MM.1S (cell line): ENCODE data around the gene BPIFA3.

Source experiments
- DNase-seq: peaks from one replicate; pipeline ENCODE4 v3.0.0-alpha.2; 2015
- H2AFZ ChIP-seq: fragments of 300-600 bp; sonication (generic); 2 replicates; pipeline ENCODE4 v1.6.0; 2016; ENCODE audit warnings: antibody characterized with exemption, low read length
- H3F3A ChIP-seq: fragments of 300-600 bp; sonication (generic); 2 replicates; pipeline ENCODE4 v1.6.1; 2016; ENCODE audit warnings: mild to moderate bottlenecking, antibody characterized with exemption, low read length, moderate library complexity, mixed read lengths; ENCODE audit not compliant: insufficient read depth
- H3K27ac ChIP-seq: fragments of 300-600 bp; sonication (generic); 2 replicates; pipeline ENCODE4 v1.5.1; 2016; ENCODE audit warnings: mild to moderate bottlenecking, low read length
- H3K27me3 ChIP-seq: fragments of 300-600 bp; sonication (generic); replicated peaks from 2 replicates; pipeline ENCODE4 v1.6.0; 2016; ENCODE audit warnings: low read length; ENCODE audit not compliant: insufficient read depth
- H3K36me3 ChIP-seq: fragments of 300-600 bp; sonication (generic); replicated peaks from 2 replicates; pipeline ENCODE4 v1.6.1; 2016; ENCODE audit warnings: mild to moderate bottlenecking, low read length, mixed read lengths; ENCODE audit not compliant: insufficient read depth
- H3K4me1 ChIP-seq: fragments of 300-600 bp; sonication (generic); 2 replicates; pipeline ENCODE4 v1.6.1; 2016; ENCODE audit warnings: low read length, mixed read lengths
- H3K4me2 ChIP-seq: fragments of 300-600 bp; sonication (generic); 2 replicates; pipeline ENCODE4 v1.6.0; 2016; ENCODE audit warnings: low read depth, low read length
- H3K4me3 ChIP-seq: fragments of 300-600 bp; sonication (generic); 2 replicates; pipeline ENCODE4 v1.5.1; 2016; ENCODE audit warnings: low read length, mixed read lengths
- H3K79me2 ChIP-seq: fragments of 300-600 bp; sonication (generic); 2 replicates; pipeline ENCODE4 v1.6.1; 2016; ENCODE audit warnings: mixed run types, low read length, mixed read lengths
- H3K9ac ChIP-seq: fragments of 300-600 bp; sonication (generic); 2 replicates; pipeline ENCODE4 v1.6.1; 2016; ENCODE audit warnings: low read length, mixed read lengths
- H3K9me2 ChIP-seq: fragments of 300-600 bp; sonication (generic); replicated peaks from 2 replicates; pipeline ENCODE4 v1.6.1; 2016; ENCODE audit warnings: mild to moderate bottlenecking, low read length, mixed read lengths; ENCODE audit not compliant: insufficient read depth
- H3K9me3 ChIP-seq: fragments of 300-600 bp; sonication (generic); replicated peaks from 2 replicates; pipeline ENCODE4 v1.6.1; 2016; ENCODE audit warnings: mild to moderate bottlenecking, low read length, mixed read lengths; ENCODE audit not compliant: insufficient read depth
- H4K20me1 ChIP-seq: fragments of 300-600 bp; sonication (generic); 2 replicates; pipeline ENCODE4 v1.6.1; 2016; ENCODE audit warnings: mild to moderate bottlenecking, low read length, moderate library complexity, mixed read lengths; ENCODE audit not compliant: insufficient read depth
- EZH2 ChIP-seq: fragments of 300-600 bp; sonication (generic); optimal IDR thresholded peaks from 2 replicates; pipeline ENCODE3; 2017; ENCODE audit warnings: low read depth, mild to moderate bottlenecking, antibody characterized with exemption, low read length, mixed read lengths
- EZH2phosphoT487 ChIP-seq: fragments of 300-600 bp; sonication (generic); IDR thresholded peaks from 2 replicates; pipeline ENCODE4 v1.6.1; 2018; ENCODE audit warnings: antibody characterized with exemption, low read length
- TF ChIP-seq, protein P1 (sequence below): fragments of 300-600 bp; sonication (generic); IDR thresholded peaks from 2 replicates; pipeline ENCODE4 v1.5.1; 2016; ENCODE audit warnings: antibody characterized with exemption, low read length, mixed read lengths

The BPIFA3 gene

DNA sequence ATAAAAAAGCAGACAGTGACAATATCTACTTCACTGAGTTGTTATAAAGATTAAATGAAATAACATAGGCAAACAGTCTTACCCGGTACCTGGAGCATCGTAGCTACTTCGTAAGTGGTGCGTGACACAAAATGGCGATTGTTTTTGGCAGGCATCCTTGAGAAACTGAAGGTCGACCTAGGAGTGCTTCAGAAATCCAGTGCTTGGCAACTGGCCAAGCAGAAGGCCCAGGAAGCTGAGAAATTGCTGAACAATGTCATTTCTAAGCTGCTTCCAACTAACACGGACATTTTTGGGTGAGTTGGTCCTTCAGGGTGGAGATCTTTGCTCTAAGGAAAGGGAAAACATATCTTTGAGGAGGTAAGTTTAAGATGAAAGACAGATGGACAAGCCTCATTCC, 44.4 kb upstream of the BPIFA3 start:
- H3K9me3 ChIP-seq = no peaks in the 10 kb centered on the region
- H3K79me2 ChIP-seq = no peaks in the 10 kb centered on the region
- peaks cover 42% of the 10 kb centered on the region for H3K27me3 ChIP-seq

DNA sequence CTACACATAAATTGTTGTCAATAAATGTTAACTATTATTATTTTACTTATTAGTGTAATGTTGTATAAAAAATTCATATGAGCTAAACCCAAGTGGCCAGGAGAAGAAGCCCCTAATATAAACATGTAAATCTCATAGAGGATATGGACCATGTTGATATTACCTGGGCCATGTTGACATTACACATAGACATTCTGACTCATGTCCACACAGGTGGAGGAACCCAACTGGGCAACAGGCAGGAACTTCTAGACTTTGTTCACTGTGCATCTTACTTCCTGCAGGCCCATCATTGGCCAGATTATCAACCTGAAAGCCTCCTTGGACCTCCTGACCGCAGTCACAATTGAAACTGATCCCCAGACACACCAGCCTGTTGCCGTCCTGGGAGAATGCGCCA, 42.0 kb upstream of the BPIFA3 start:
- peaks cover 44% of the 10 kb centered on the region for H3K27me3 ChIP-seq
- H4K20me1 ChIP-seq = no peaks in the 10 kb centered on the region
- no peak overlapping the region for H3K9ac ChIP-seq
- H3K79me2 ChIP-seq = no peaks in the 10 kb centered on the region
- no peak overlapping the region for H3K4me3 ChIP-seq
- H3F3A ChIP-seq = no peaks in the 10 kb centered on the region
- no peaks in the 10 kb centered on the region for H3K9me3 ChIP-seq
- H3K27ac ChIP-seq = no peak overlapping the region
- DNase-seq = no peak
- no peaks in the 10 kb centered on the region for H3K36me3 ChIP-seq
- no peaks in the 10 kb centered on the region for H3K9me2 ChIP-seq
- no peak overlapping the region for H2AFZ ChIP-seq
- TF ChIP-seq EZH2phosphoT487 (no peak), EZH2 (no peak)
- TF ChIP-seq, protein P1, sequence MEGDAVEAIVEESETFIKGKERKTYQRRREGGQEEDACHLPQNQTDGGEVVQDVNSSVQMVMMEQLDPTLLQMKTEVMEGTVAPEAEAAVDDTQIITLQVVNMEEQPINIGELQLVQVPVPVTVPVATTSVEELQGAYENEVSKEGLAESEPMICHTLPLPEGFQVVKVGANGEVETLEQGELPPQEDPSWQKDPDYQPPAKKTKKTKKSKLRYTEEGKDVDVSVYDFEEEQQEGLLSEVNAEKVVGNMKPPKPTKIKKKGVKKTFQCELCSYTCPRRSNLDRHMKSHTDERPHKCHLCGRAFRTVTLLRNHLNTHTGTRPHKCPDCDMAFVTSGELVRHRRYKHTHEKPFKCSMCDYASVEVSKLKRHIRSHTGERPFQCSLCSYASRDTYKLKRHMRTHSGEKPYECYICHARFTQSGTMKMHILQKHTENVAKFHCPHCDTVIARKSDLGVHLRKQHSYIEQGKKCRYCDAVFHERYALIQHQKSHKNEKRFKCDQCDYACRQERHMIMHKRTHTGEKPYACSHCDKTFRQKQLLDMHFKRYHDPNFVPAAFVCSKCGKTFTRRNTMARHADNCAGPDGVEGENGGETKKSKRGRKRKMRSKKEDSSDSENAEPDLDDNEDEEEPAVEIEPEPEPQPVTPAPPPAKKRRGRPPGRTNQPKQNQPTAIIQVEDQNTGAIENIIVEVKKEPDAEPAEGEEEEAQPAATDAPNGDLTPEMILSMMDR = no peak
- H3K4me1 ChIP-seq = no peaks in the 10 kb centered on the region
- no peak overlapping the region for H3K4me2 ChIP-seq

More for the DNA sequence above, 44.4 kb upstream of the BPIFA3 start:
- no peaks in the 10 kb centered on the region for H3F3A ChIP-seq
- H3K4me3 ChIP-seq = no peak overlapping the region
- TF ChIP-seq EZH2phosphoT487 = no peak
- TF ChIP-seq EZH2 = no peak
- TF ChIP-seq, protein P1 = no peak
- DNase-seq = no peak
- H3K9me2 ChIP-seq = no peaks in the 10 kb centered on the region
- H3K4me1 ChIP-seq = no peaks in the 10 kb centered on the region
- H3K27ac ChIP-seq = no peak overlapping the region
- H4K20me1 ChIP-seq = no peaks in the 10 kb centered on the region
- no peak overlapping the region for H2AFZ ChIP-seq
- no peak overlapping the region for H3K4me2 ChIP-seq
- H3K36me3 ChIP-seq = no peaks in the 10 kb centered on the region
- no peak overlapping the region for H3K9ac ChIP-seq

- DNase-seq = no peak
- Histone ChIP-seq H3F3A (no peaks in the 10 kb centered on the region), H3K79me2 (no peaks in the 10 kb centered on the region), H3K9me3 (no peaks in the 10 kb centered on the region), H4K20me1 (no peaks in the 10 kb centered on the region), H3K4me2 (no peak overlapping the region), H3K9me2 (no peaks in the 10 kb centered on the region), H3K27ac (no peak overlapping the region), H3K27me3 (peaks cover 48% of the 10 kb centered on the region), H2AFZ (no peak overlapping the region), H3K36me3 (no peaks in the 10 kb centered on the region), H3K9ac (no peak overlapping the region), H3K4me1 (no peaks in the 10 kb centered on the region), H3K4me3 (no peak overlapping the region)
- TF ChIP-seq, protein P1 = no peak
- TF ChIP-seq EZH2phosphoT487 (no peak), EZH2 (no peak)
These were observed 41.1 kb upstream of the BPIFA3 start for GRCh38 chr20:33176101-33176500.
